Pulmonary artery endothelial cell (primary cell): ENCODE measurements around the gene SMAD3. TPM values are rescaled to one million over a fixed set of nuclear protein-coding genes. Genes with fewer than 3 reads are reported as not detected.
A peak's percentile ranks its signal among the peaks of the same experiment; 100 is the strongest.

Source experiments
- DNase-seq: peaks from one replicate; pipeline ENCODE4 v3.0.0-alpha.2; 2011; ENCODE audit warnings: low read depth, low spot score
- total RNA-seq: library from RNA; depleted of rRNA; stranded (reverse); fragments of >200 nt; gene quantifications from 2 replicates; pipeline ENCODE4 v1.2.3, GENCODE V29; 2014

SMAD3 gene
- total RNA-seq, 1 donor from 2014 or later, result 34.6 TPM

- DNase-seq, result no peak
Observed at GRCh38 chr15:67095912-67096311, 30.5 kb downstream of the SMAD3 start.

GRCh38 chr15:67096546-67097294, 31.3 kb downstream of the SMAD3 start:
- DNase-seq, result no peak

- DNase-seq, result no peak
Observed at GRCh38 chr15:67097424-67097823, 32.0 kb downstream of the SMAD3 start.

GRCh38 chr15:67097930-67098740, 32.7 kb downstream of the SMAD3 start:
- DNase-seq, result no peak

GRCh38 chr15:67098768-67099282, 33.4 kb downstream of the SMAD3 start:
- no peak for DNase-seq

- DNase-seq, result no peak
Observed at GRCh38 chr15:67100124-67100791, 34.9 kb downstream of the SMAD3 start.

- no peak for DNase-seq
Observed at GRCh38 chr15:67100801-67101581, 35.6 kb downstream of the SMAD3 start.

- no peak for DNase-seq
Observed at GRCh38 chr15:67101911-67102598, 36.7 kb downstream of the SMAD3 start.

- no peak for DNase-seq
Observed at GRCh38 chr15:67102599-67102929, 37.2 kb downstream of the SMAD3 start.

- DNase-seq, result no peak
Observed at GRCh38 chr15:67103021-67103420, 37.6 kb downstream of the SMAD3 start.

- DNase-seq, result no peak
Observed at GRCh38 chr15:67103432-67103831, 38.0 kb downstream of the SMAD3 start.

GRCh38 chr15:67103869-67104268, 38.5 kb downstream of the SMAD3 start:
- DNase-seq, result no peak

- DNase-seq, result no peak
Observed at GRCh38 chr15:67104510-67104909, 39.1 kb downstream of the SMAD3 start.

GRCh38 chr15:67105065-67105951, 39.9 kb downstream of the SMAD3 start:
- peak; percentile 90 for DNase-seq

GRCh38 chr15:67105991-67106763, 40.8 kb downstream of the SMAD3 start:
- no peak for DNase-seq

GRCh38 chr15:67106764-67107013, 41.3 kb downstream of the SMAD3 start:
- no peak for DNase-seq

GRCh38 chr15:67107014-67107812, 41.8 kb downstream of the SMAD3 start:
- peak; percentile 95 for DNase-seq
